Ecto neural progenitor cell (in vitro differentiated cells): ENCODE results near the gene DYNC1H1.
A peak's percentile ranks its signal among the peaks of the same experiment; 100 is the strongest.
"Not testable (repeated sequence)": the region's sequence is repeated elsewhere in the genome, so short reads cannot be mapped to it uniquely, and the experiment has no call there.

ENCODE experiments used
- DNase-seq: peaks from one replicate; pipeline ENCODE4 v3.0.0-alpha.2; 2018; ENCODE audit warnings: low spot score

The DYNC1H1 gene

DNA sequence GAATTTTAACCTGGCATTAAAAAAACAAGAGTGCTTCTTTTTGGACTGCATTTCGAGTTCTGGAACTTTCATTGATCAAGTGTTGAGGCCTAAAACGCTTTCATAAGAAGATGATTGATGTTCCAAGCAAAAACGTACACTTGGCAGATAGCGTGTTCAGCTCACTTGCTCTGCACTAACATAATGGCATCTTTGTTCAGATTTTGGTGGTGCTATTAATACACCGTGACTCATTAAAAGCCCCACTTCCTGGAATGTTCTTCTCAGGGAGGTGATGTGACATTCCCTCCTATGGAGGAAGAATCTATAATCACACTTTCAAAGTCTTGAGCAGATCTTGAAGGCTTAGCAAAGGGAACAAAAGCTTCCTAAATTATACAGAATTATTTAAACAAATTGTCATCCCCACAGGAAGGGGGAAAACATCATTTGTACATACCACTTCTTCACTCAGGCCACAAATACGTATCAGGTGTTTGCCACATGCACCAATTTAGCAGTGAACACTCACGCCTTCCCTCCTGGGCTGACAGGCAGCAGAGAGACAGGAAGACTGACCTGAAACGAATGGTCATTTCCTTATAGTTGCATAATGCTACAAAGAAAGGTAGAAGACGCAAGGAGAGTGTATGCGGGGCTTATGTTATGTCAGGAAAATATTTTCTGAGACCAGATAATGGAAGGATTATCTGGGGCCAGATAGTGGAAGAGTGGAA lies 107.1 kb downstream of the DYNC1H1 start:
- no peak for DNase-seq

- no peak for DNase-seq
Observed at GRCh38 chr14:102074415-102074964, 110.1 kb downstream of the DYNC1H1 start.

GRCh38 chr14:102075155-102075554 lies 110.8 kb downstream of the DYNC1H1 start:
- no peak for DNase-seq

- DNase-seq, result no peak
Observed at GRCh38 chr14:102077382-102077709, 113.0 kb downstream of the DYNC1H1 start.

DNA sequence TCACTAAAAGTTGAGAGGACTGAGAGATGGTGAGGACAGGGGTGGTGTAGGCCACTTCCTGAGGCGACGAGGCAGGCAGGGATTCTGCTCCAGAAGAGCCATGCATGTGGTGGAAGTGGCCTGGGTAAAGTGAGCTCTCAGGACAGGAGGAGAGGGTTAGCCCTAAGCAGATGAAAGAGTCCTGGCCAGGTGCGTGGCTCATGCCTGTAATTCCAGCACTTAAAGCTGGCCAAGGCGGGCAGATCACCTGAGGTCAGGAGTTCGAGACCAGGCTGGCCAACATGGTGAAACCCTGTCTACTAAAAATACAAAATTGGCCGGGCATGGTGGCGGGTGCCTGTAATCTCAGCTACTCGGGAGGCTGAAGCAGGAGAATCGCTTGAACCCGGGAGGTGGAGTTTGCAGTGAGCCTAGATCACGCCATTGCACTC lies 114.0 kb downstream of the DYNC1H1 start:
- DNase-seq, result not testable (repeated sequence)

- no peak for DNase-seq
Observed at GRCh38 chr14:102078831-102079699, 114.7 kb downstream of the DYNC1H1 start.

DNA sequence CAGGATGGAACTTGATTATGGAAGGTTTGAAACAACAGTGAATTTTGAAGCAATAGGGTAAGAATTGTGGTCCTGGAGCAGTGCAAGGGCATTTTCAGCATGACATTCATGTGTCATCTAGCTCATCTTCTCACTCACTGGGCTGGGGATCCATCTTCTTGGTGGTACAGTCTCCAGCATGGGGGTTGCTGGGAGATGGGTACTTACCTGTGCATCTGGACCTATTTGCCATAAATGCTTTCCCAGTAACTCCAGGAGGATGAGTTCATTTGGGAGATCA lies 115.3 kb downstream of the DYNC1H1 start:
- no peak for DNase-seq

GRCh38 chr14:102080183-102081080 lies 116.1 kb downstream of the DYNC1H1 start:
- DNase-seq, result no peak

DNA sequence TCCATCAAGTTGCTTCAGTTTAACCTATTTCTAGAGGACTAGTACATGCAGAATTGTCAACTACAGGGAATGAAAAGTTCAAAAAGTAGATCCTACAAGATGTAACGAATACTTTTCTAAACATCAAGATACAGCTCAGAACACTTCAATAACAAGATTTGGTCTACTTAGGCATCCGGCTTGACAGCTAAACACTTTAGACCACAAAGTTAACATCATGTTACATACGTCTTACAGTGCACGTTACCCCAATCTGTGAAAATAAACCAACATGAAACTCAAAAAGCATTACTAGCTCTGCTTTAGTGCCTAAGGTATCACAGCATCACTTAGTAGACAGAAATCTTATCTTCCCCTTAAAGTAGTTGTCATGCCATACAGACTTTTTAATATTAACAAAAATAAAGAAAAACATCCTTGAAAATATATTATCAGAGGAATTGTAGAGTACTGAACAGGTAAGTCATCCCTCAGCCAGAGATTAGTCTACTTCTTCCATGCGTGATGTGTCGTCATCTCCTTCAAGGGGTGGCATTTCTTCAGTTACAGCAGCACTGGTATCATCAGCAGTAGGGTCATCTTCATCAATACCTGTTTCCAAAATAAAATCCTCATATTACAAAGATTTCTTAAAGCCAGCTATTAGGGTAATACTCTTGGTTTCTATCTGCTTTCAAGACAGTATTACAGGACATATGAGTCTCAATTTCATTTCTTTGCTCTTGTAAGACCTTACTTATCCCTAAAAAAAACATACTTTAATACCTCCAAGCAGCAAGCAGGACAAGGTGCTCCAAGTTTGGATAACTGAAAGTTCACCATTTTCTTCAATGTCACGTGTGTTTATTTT lies 117.1 kb downstream of the DYNC1H1 start:
- DNase-seq, result no peak

DNA sequence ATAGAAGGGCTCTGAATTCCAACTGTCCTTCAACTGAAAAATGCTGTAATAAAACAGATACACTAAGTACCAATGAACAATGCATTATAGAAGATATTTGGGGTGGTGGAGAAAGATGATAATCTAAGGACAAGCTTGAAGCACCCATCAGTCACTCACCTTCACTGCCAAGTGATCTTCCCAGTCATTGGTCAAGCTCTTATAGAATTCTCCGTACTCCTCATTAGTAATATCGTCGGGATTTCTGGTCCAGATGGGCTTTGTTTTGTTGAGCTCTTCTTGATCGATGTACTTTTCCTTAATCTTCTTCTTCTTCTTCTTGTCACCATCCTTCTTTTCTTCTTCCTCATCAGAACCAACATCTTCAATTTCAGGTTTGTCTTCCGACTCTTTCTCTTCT lies 120.1 kb downstream of the DYNC1H1 start:
- DNase-seq, result not testable (repeated sequence)

GRCh38 chr14:102084931-102085330 lies 120.6 kb downstream of the DYNC1H1 start:
- no peak for DNase-seq

DNA sequence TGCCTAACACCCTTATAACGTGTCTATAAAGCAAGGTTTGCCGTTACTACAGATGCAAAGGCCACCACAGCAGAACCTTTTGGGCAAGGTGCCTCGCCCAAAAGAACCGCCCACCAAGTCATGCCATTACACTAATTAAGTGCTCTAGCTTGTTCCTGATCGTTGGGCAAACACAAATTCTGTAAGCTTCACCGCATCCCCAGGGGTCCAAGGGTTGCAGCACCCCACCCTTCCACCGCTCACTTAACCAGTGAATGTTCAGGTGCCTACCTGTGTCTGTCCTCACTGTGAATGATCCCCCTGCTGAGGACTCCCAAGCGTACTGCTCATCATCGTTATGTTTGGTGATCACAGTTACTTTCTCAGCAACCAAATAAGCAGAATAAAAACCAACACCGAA lies 121.1 kb downstream of the DYNC1H1 start:
- no peak for DNase-seq

DNA sequence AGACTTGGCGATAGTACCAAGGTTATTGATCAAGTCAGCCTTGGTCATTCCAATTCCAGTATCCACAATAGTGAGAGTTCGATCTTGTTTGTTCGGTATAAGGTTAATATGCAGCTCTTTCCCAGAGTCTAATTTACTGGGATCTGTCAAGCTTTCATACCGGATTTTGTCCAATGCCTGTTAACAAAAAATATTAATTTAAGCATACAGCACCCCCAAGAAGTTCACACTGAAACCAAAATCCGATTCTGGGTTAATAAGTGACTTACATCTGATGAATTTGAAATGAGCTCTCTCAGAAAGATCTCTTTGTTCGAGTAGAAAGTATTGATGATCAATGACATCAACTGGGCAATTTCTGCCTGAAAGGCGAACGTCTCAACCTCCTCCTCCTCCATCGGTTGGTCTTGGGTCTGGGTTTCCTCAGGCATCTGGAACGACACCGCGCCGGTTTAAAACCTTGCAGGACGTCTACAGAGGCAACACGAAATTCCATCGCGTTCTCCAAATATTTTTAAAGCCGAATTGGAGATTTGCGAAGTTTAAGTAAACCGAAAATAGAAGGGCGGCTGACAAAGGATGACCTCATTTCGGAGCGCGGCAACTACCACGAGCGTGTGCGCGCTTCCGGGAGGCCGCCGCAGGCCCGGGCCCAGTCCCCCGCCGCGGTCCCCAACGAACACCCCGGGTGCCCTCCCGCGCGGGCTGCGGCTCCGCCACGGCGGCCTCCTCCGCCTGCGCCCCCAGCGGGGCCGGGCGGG lies 121.8 kb downstream of the DYNC1H1 start:
- DNase-seq, result no peak

DNA sequence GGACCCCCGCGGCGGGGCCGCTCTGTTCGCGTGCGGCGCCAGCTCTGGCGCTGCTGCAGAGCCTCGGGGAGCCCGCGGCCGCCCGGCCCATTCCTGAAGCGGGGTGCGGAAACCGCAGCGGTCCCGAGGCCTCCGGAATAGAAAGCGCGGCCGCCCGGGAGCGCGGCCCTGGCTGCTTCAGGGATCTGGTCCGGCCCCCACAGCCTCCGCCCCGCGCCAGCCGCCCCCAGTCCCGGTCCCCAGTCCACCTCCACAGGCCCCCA lies 122.3 kb downstream of the DYNC1H1 start:
- no peak for DNase-seq

- DNase-seq, result peak; percentile 95
Observed at GRCh38 chr14:102086972-102087761, 122.8 kb downstream of the DYNC1H1 start, which contains the start of gene HSP90AA1. Gene HSP90AA1, minus strand, starts transcription at chr14:102087044. Its CDS starts 666 bp downstream, at chr14:102086378.

- no peak for DNase-seq
Observed at GRCh38 chr14:102087762-102088011, 123.3 kb downstream of the DYNC1H1 start.

DNA sequence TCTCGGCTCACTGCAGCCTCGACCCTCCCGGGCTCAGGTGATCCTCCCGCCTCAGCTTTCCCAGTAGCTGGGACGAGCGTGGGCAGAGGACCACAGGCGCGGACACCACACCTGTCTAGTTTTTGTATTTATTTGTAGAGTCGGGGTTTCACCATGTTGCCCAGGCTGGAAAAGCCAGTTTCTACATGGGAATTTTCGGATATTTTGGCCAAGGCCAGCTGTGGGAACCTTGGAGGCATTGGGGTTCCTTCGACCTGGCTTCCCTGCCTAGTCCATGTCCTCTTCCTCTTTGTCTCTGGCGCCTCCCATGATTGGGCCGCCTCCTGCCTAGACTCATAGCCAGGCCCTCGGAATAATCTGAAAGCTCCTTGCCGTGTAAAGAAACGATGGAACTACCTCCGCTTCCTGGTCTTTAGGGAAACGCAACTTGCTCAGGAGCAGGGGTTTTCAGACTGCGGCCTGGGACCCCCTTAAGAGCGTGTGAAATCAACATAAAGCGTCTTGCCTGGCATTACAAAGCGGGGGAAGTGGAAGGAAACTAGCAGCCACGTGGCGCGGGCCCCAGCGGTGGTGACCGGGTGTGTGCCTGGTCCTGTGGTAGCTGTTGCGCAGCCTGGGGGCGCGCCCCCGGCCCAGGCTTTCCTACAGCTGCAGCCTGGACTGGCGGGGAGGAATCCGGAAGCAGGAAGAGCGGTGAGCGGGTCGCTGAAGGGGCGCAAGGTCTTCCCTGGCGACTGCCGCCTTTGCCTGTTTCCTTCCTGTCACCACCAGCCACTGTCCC lies 123.8 kb downstream of the DYNC1H1 start:
- peak; percentile 76 for DNase-seq

GRCh38 chr14:102089621-102090343 lies 125.4 kb downstream of the DYNC1H1 start:
- no peak for DNase-seq

DNA sequence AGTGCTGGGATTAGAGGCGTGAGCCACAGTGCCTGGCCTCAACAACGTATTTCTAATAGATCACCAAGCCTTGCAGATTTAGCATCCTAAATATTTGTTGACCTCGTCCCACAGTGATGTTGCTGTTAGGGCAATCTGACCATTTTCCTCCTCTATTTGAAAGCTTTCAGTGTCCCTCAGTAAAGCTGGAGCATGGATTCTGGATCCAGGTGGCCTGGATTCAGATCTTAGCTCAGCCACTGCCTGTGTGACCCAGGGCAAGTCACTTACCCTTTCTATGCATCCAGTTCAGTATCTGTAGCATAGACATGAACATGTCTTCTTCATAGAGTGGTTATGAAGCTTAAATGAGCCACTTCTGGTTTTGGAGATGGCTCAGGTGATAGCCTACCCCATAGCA lies 126.3 kb downstream of the DYNC1H1 start:
- DNase-seq, result no peak
